Fibroblast of lung (primary cell): ENCODE measurements around the gene OMP.

ENCODE experiments used
- EZH2 ChIP-seq: IDR thresholded peaks from 2 replicates; pipeline ENCODE4 v1.5.1; 2012; ENCODE audit warnings: low read length, control low read depth, mild to moderate bottlenecking; ENCODE audit errors: missing control alignments
- TF ChIP-seq, protein P1 (sequence below), 2 donors: IDR thresholded peaks in 1 of 2; conservative IDR thresholded peaks in 1 of 2; 1 replicate in 1 of 2; 2 replicates in 1 of 2; pipeline ENCODE4 v1.5.1; 2011 to 2012; ENCODE audit warnings: low read length in 2 of 2, control low read depth in 1 of 2, inconsistent platforms in 1 of 2, low read depth in 1 of 2, mild to moderate bottlenecking in 1 of 2

DNA sequence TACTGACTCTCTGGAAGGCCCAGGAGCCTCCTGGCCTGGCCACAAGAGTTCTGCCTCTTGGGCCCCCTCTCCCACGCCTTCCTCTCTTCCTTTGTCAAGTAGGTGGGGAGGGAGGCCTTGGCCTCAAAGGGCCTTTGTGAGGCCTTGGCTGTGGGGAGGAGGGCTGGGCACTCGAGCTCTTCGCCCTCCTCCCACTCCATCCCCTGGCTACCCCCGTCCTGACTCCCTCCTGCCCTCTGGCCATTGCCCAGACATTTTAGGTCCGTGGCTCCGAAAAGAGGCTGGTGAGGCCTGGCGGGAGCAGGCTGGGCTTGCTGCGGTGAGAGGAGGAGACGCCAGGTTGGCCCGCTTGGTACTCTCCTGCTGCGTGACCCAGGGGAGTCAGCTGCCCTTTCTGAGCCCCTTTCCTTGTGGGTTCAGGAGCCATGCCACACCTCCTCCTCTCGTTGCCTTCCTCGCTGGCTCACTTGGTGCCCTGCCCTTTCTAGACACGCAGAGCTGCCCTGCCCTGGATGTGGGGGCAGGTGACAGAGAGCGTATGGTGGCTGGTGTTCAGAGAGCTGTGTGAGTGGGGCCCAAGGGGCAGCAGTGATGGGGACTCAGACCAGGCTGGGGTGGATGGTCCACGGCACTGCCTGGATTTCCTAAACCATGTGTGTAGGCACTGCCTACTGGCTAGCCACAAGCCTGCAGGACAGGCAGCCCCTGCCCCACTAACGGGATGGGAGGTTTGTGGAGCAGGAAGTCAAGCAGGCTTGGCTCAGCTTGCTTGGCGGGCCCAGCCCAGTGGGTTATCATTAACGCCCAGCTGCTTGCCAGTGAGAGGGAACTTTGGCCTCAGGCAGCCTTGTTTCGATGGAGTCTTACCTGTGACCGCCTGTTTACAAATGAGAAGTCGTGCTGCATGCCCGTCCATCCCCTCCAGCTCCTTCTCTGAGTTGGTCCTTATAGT lies 15.8 kb upstream of the OMP start:
- TF ChIP-seq, protein P1, sequence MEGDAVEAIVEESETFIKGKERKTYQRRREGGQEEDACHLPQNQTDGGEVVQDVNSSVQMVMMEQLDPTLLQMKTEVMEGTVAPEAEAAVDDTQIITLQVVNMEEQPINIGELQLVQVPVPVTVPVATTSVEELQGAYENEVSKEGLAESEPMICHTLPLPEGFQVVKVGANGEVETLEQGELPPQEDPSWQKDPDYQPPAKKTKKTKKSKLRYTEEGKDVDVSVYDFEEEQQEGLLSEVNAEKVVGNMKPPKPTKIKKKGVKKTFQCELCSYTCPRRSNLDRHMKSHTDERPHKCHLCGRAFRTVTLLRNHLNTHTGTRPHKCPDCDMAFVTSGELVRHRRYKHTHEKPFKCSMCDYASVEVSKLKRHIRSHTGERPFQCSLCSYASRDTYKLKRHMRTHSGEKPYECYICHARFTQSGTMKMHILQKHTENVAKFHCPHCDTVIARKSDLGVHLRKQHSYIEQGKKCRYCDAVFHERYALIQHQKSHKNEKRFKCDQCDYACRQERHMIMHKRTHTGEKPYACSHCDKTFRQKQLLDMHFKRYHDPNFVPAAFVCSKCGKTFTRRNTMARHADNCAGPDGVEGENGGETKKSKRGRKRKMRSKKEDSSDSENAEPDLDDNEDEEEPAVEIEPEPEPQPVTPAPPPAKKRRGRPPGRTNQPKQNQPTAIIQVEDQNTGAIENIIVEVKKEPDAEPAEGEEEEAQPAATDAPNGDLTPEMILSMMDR (conservative IDR thresholded peaks at IDR 0.05 in 1 of 2, IDR thresholded peaks at IDR 0.05 in 1 of 2; ENCODE audit: low read depth in 1 of 2, low read length in 2 of 2): no peak
- TF ChIP-seq EZH2: no peak
